ENCODE results near the gene EMC1.
A peak's percentile ranks its signal among the peaks of the same experiment; 100 is the strongest.

Gene EMC1

GRCh38 chr1:19250629-19251304, 557 bp downstream of the EMC1 start:
- Histone ChIP-seq H3K9me3 (ENCODE audit: control insufficient read depth, insufficient read depth, low read depth, low read length) (no peaks in the 10 kb centered on the region), H3K36me3 (ENCODE audit: control insufficient read depth in 2 of 2, insufficient read depth in 1 of 2, low read length in 2 of 2) (peaks cover 0 to 48% of the 10 kb centered on the region in 2 experiments; a peak in 2 of 3 replicates), H3K27ac (ENCODE audit: extremely low read depth, low read depth, low read length) (peak overlapping the region; percentile 98; the same call in 1 of the 2 replicates), H3K4me1 (ENCODE audit: control insufficient read depth, insufficient read depth, low read length) (no peaks in the 10 kb centered on the region), H3K4me3 (ENCODE audit: low read depth, low read length) (peak overlapping the region; percentile 96)
- no peak for TF ChIP-seq ZNF274 (IDR thresholded peaks at IDR 0.05; ENCODE audit: low read length)
- TF ChIP-seq ZNF274 (tag by site-specific recombination; IDR thresholded peaks at IDR 0.05; ENCODE audit: borderline replicate concordance), result no peak
- peak; percentile 68; the same call in 1 of the 2 replicates for TF ChIP-seq ZNF24 (tag by site-specific recombination; IDR thresholded peaks at IDR 0.05)
- POLR2A ChIA-PET, result interaction anchor here (1.0 to 2.2 kb wide), 8 partner anchors 9 to 66 kb away, joined by 3 to 11 read pairs (median 6); partner anchors contain the start of genes AKR7A2, SLC66A1 and UBR4
- CTCF ChIA-PET, result interaction anchor here (1.0 to 2.1 kb wide), 3 partner anchors 10 to 411 kb away, joined by 4 to 12 read pairs (median 6); no protein-coding TSS in a partner anchor

DNA sequence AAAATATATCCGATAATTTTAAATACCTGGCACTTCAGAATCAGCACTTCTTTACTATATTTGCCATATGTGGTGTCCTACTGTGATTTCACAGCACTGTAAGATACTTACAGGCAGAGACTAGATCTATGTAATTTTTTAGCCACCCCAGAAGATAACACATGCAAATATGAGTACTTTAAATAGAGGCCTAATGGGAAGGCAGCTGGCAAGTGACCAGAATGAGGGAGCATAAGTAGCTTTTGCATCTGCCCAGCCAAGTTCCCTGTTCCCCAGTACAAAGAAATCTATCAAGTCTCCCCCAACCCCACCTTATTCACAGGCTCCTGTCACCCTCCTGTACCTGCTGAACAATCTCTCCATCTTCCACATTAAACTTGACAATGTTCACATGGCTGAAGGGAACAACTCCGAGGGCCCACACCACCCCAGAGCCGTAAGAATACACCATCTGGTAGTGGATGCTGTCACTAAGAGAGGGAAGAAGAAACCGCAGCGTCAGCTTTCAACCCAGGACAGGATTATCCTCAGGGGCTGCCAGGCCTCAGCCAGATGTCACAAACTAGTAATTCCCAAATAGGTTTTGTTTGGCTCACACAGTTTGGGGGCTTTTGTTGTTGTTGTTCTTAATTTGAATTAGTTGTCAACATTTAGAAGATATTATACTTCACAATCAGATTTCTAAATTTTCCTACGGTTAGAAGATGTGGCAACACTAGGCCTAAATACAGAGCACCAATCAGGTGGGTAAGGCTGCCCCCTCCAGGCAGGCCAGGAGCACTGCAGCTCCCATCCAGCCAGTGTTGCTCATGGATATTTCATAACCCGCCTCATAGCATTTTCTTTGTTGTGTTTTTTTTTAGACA, 10.4 kb downstream of the EMC1 start:
- H3K27ac ChIP-seq (ENCODE audit: extremely low read depth, low read depth, low read length), result no peak overlapping the region
- POLR2A ChIA-PET, result interaction anchor here (1.3 to 2.1 kb wide), 2 partner anchors 10 to 411 kb away, joined by 3 to 11 read pairs; partner anchors contain the start of genes EMC1 and MRTO4
- no peaks in the 10 kb centered on the region for H3K9me3 ChIP-seq (ENCODE audit: control insufficient read depth, insufficient read depth, low read depth, low read length)
- no peaks in the 10 kb centered on the region for H3K4me1 ChIP-seq (ENCODE audit: control insufficient read depth, insufficient read depth, low read length)
- no peak overlapping the region for H3K4me3 ChIP-seq (ENCODE audit: low read depth, low read length)
- CTCF ChIA-PET, result interaction anchor here (0.5 to 3.6 kb wide), 19 partner anchors 9 to 420 kb away, joined by 3 to 14 read pairs (median 3); partner anchors contain the start of genes EMC1 and MRTO4
- peaks cover 22 to 93% of the 10 kb centered on the region in 2 experiments for H3K36me3 ChIP-seq (ENCODE audit: control insufficient read depth in 2 of 2, insufficient read depth in 1 of 2, low read length in 2 of 2)
- TF ChIP-seq SCRT2 (tag by site-specific recombination; IDR thresholded peaks at IDR 0.05) (0 out of 2 replicates have a peak, but pooled peaks have one; percentile 23), ZNF473 (tag by site-specific recombination; IDR thresholded peaks at IDR 0.05) (no peak), ZNF660 (tag by site-specific recombination; IDR thresholded peaks at IDR 0.05) (peak; percentile 43; the same call in 1 of the 2 replicates), ZNF654 (tag by site-specific recombination; IDR thresholded peaks at IDR 0.05; ENCODE audit: low read depth) (peak; percentile 65)
- TF ChIP-seq, protein P1, sequence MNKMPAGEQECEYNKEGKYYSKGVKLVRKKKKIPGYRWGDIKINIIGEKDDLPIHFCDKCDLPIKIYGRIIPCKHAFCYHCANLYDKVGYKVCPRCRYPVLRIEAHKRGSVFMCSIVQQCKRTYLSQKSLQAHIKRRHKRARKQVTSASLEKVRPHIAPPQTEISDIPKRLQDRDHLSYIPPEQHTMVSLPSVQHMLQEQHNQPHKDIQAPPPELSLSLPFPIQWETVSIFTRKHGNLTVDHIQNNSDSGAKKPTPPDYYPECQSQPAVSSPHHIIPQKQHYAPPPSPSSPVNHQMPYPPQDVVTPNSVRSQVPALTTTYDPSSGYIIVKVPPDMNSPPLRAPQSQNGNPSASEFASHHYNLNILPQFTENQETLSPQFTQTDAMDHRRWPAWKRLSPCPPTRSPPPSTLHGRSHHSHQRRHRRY (tag by site-specific recombination; IDR thresholded peaks at IDR 0.05), result no peak
- TF ChIP-seq, protein P2, sequence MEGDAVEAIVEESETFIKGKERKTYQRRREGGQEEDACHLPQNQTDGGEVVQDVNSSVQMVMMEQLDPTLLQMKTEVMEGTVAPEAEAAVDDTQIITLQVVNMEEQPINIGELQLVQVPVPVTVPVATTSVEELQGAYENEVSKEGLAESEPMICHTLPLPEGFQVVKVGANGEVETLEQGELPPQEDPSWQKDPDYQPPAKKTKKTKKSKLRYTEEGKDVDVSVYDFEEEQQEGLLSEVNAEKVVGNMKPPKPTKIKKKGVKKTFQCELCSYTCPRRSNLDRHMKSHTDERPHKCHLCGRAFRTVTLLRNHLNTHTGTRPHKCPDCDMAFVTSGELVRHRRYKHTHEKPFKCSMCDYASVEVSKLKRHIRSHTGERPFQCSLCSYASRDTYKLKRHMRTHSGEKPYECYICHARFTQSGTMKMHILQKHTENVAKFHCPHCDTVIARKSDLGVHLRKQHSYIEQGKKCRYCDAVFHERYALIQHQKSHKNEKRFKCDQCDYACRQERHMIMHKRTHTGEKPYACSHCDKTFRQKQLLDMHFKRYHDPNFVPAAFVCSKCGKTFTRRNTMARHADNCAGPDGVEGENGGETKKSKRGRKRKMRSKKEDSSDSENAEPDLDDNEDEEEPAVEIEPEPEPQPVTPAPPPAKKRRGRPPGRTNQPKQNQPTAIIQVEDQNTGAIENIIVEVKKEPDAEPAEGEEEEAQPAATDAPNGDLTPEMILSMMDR (tag by site-specific recombination; IDR thresholded peaks at IDR 0.05), result peak; percentile 78

- CTCF ChIA-PET, result interaction anchor here (0.7 to 3.6 kb wide), 9 partner anchors 11 to 1251 kb away, joined by 3 to 14 read pairs (median 4); no protein-coding TSS in a partner anchor
- H3K27ac ChIP-seq (ENCODE audit: extremely low read depth, low read depth, low read length), result no peak overlapping the region
- peaks cover 26 to 94% of the 10 kb centered on the region in 2 experiments for H3K36me3 ChIP-seq (ENCODE audit: control insufficient read depth in 2 of 2, insufficient read depth in 1 of 2, low read length in 2 of 2)
- H3K4me1 ChIP-seq (ENCODE audit: control insufficient read depth, insufficient read depth, low read length), result no peaks in the 10 kb centered on the region
- POLR2A ChIA-PET, result no interaction called here
- H3K4me3 ChIP-seq (ENCODE audit: low read depth, low read length), result no peak overlapping the region
- no peaks in the 10 kb centered on the region for H3K9me3 ChIP-seq (ENCODE audit: control insufficient read depth, insufficient read depth, low read depth, low read length)
- no peak for TF ChIP-seq ZNF426 (tag by site-specific recombination; IDR thresholded peaks at IDR 0.05)
- no peak for TF ChIP-seq ZNF701 (tag by site-specific recombination; IDR thresholded peaks at IDR 0.05)
Measured at GRCh38 chr1:19239876-19240275, 11.4 kb downstream of the EMC1 start.

DNA sequence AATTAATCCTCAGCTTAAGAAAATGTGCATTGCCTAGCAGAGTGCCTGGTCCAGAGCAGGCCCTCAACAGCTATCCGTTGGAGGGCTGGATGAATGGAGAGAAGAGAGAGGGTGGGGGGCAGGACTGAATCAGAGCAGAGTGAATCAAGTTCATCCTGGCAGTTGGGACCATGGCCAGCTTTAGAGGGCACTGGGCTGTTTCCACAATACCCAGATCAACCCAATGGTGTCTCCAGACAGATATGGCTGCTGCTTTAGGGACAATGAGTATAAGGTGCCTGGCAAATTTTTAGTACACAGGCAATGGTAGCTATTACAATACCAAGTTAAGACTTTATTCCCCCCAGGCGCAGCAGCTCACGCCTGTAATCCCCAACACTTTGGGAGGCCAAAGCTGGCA, 17.1 kb downstream of the EMC1 start:
- Histone ChIP-seq H3K4me1 (ENCODE audit: control insufficient read depth, insufficient read depth, low read length) (no peaks in the 10 kb centered on the region), H3K9me3 (ENCODE audit: control insufficient read depth, insufficient read depth, low read depth, low read length) (no peaks in the 10 kb centered on the region), H3K27ac (ENCODE audit: extremely low read depth, low read depth, low read length) (no peak overlapping the region), H3K4me3 (ENCODE audit: low read depth, low read length) (no peak overlapping the region), H3K36me3 (ENCODE audit: control insufficient read depth in 2 of 2, insufficient read depth in 1 of 2, low read length in 2 of 2) (peaks cover 29 to 94% of the 10 kb centered on the region in 2 experiments)
- ChIA-PET POLR2A (no interaction called here), CTCF (interaction anchor here (0.6 to 1.3 kb wide), 4 partner anchors 11 to 1987 kb away, joined by 3 to 4 read pairs (median 4); no protein-coding TSS in a partner anchor)
- TF ChIP-seq, protein P3, sequence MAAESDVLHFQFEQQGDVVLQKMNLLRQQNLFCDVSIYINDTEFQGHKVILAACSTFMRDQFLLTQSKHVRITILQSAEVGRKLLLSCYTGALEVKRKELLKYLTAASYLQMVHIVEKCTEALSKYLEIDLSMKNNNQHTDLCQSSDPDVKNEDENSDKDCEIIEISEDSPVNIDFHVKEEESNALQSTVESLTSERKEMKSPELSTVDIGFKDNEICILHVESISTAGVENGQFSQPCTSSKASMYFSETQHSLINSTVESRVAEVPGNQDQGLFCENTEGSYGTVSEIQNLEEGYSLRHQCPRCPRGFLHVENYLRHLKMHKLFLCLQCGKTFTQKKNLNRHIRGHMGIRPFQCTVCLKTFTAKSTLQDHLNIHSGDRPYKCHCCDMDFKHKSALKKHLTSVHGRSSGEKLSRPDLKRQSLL (tag by site-specific recombination; IDR thresholded peaks at IDR 0.05), result no peak
- no peak for TF ChIP-seq ZNF692 (tag by site-specific recombination; IDR thresholded peaks at IDR 0.05)
- no peak for TF ChIP-seq ZBTB48 (tag by site-specific recombination; IDR thresholded peaks at IDR 0.05)
- TF ChIP-seq ZNF48 (tag by site-specific recombination; IDR thresholded peaks at IDR 0.05), result no peak
- TF ChIP-seq ZNF585B (tag by site-specific recombination; IDR thresholded peaks at IDR 0.05), result no peak
- no peak for TF ChIP-seq ZNF610 (tag by site-specific recombination; IDR thresholded peaks at IDR 0.05; ENCODE audit: borderline replicate concordance)
- TF ChIP-seq ZNF747 (tag by site-specific recombination; IDR thresholded peaks at IDR 0.05), result no peak
- TF ChIP-seq ZNF202 (tag by site-specific recombination; IDR thresholded peaks at IDR 0.05; ENCODE audit: borderline replicate concordance), result no peak

All from HEK293 (cell line).